Dermis blood vessel endothelial cell (primary cell): ENCODE results near the gene PCDHGA4. TPM values are rescaled to one million over a fixed set of nuclear protein-coding genes. Genes with fewer than 3 reads are reported as not detected.
"Not testable (repeated sequence)": the region's sequence is repeated elsewhere in the genome, so short reads cannot be mapped to it uniquely, and the experiment has no call there.

Source experiments
- DNase-seq: peaks from one replicate; pipeline ENCODE4 v3.0.0; 2010
- total RNA-seq: library from RNA; depleted of rRNA; stranded (reverse); fragments of >200 nt; gene quantifications from 2 replicates; pipeline ENCODE4 v1.2.3, GENCODE V29; 2014

The PCDHGA4 gene
- total RNA-seq, 1 donor from 2014 or later = 2.2 TPM

- peak; percentile 62 for DNase-seq
Observed at GRCh38 chr5:141349917-141350619, 4.8 kb upstream of the PCDHGA4 start, which contains the start of gene PCDHGB1. Gene PCDHGB1, plus strand, starts transcription at chr5:141350099. Its CDS starts 162 bp downstream, at chr5:141350261.

DNA sequence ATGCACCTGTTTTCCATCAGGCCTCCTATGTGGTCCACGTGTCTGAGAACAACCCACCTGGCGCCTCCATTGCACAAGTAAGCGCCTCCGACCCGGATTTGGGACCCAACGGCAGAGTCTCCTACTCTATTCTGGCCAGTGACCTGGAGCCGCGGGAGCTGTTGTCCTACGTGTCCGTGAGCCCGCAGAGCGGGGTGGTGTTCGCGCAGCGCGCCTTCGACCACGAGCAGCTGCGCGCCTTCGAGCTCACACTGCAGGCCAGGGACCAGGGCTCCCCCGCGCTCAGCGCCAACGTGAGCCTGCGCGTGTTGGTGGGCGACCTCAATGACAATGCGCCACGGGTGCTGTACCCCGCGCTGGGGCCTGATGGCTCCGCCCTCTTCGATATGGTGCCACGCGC, 3.2 kb upstream of the PCDHGA4 start:
- no peak for DNase-seq

DNA sequence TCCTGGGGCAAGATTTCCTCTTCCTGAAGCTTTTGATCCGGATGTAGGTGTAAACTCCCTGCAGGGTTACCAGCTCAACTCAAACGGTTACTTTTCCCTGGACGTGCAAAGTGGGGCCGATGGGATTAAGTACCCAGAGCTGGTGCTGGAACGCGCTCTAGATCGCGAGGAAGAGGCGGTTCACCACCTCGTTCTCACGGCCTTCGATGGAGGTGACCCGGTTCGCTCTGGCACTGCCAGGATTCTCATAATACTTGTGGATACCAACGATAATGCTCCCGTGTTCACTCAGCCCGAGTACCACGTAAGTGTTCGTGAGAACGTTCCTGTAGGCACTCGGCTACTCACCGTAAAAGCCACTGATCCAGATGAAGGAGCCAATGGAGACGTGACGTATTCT, 820 bp downstream of the PCDHGA4 start:
- DNase-seq = no peak

- DNase-seq = no peak
Observed at GRCh38 chr5:141356133-141356532, 1.3 kb downstream of the PCDHGA4 start.

DNA sequence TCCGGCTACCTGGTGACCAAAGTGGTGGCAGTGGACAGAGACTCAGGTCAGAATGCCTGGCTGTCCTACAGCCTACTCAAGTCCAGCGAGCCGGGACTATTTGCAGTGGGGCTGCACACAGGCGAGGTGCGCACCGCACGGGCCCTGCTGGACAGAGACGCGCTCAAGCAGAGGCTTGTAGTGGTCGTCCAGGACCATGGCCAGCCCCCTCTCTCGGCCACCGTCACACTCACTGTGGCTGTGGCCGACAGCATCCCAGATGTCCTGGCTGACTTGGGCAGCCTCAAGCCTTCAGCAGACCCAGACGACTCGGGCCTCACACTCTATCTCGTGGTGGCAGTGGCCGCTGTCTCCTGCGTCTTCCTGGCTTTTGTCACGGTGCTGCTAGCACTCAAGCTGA, 2.1 kb downstream of the PCDHGA4 start:
- no peak for DNase-seq

GRCh38 chr5:141359790-141360426, 5.1 kb downstream of the PCDHGA4 start, which contains the start of gene PCDHGB2:
Gene PCDHGB2, plus strand, starts transcription at chr5:141359994. Its CDS starts 142 bp downstream, at chr5:141360136.
- peak; percentile 70 for DNase-seq

- DNase-seq = no peak
Observed at GRCh38 chr5:141360685-141361084, 5.9 kb downstream of the PCDHGA4 start.

GRCh38 chr5:141362719-141363118, 7.9 kb downstream of the PCDHGA4 start:
- no peak for DNase-seq

- peak; percentile 32 for DNase-seq
Observed at GRCh38 chr5:141363952-141364660, 9.3 kb downstream of the PCDHGA4 start, which contains the start of gene PCDHGA5. Gene PCDHGA5, plus strand, starts transcription at chr5:141364162. Its CDS starts 169 bp downstream, at chr5:141364331.

DNA sequence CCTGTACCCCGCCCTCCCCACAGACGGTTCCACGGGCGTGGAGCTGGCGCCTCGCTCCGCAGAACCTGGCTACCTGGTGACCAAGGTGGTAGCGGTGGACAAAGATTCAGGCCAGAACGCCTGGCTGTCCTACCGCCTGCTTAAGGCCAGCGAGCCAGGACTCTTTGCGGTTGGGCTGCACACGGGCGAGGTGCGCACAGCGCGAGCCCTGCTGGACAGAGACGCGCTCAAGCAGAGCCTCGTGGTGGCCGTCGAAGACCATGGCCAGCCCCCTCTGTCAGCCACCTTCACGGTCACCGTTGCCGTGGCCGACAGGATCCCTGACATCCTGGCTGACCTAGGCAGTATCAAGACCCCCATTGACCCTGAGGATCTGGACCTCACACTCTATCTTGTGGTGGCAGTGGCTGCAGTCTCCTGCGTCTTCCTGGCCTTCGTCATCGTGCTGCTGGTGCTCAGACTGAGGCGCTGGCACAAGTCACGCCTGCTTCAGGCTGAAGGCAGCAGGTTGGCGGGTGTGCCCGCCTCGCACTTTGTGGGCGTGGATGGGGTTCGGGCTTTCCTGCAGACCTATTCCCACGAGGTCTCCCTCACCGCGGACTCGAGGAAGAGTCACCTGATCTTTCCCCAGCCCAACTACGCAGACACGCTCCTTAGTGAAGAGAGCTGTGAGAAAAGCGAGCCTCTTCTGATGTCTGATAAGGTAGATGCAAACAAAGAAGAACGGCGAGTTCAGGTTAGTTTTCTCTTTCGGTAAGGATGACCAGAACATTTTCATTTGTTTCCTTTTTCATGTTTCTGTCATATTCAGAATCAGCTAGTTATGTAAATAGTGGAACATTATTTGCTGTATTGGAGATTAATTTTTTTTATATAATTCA, 11.4 kb downstream of the PCDHGA4 start:
- DNase-seq = no peak

DNA sequence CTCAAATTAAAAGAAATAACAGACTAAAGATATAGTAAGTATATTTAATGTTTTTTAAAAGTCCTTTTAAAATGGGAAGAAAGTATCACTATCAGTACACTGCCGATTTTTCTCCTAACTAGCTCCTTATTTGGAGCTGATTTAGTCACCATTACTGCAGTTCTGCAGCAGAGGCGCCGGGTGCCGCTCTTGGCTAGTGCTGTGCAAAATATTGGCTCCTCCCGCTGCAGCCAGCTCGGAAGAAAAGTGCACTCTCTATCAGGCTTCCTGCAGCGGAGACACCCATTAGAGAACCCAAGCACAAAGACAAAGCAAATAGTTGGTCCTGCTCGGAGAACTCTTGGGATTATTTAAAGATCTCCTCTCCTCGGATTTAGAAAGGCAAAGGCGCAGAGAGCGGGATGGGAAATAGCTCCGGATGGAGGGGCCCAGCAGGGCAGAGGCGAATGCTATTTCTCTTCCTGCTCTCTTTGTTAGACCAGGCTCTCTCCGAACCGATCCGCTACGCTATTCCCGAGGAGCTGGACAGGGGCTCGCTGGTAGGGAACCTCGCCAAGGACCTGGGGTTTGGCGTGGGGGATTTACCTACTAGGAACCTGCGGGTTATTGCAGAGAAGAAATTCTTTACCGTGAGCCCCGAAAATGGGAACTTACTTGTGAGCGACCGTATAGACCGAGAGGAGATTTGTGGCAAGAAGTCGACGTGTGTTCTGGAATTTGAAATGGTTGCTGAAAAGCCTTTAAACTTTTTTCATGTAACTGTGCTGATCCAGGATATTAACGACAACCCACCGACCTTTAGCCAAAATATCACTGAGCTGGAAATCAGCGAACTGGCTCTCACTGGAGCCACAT, 15.4 kb downstream of the PCDHGA4 start, which contains the start of gene PCDHGB3:
Gene PCDHGB3 (plus strand): TSS at position 249 of the 855 bp plus-strand sequence. CDS start 153 bp downstream, at position 402.
- peak; percentile 72 for DNase-seq

- no peak for DNase-seq
Observed at GRCh38 chr5:141371572-141372475, 17.0 kb downstream of the PCDHGA4 start.

- peak; percentile 56 for DNase-seq
Observed at GRCh38 chr5:141373673-141374317, 19.0 kb downstream of the PCDHGA4 start, which contains the start of gene PCDHGA6. Gene PCDHGA6, plus strand, starts transcription at chr5:141373891. Its CDS starts 193 bp downstream, at chr5:141374084.

DNA sequence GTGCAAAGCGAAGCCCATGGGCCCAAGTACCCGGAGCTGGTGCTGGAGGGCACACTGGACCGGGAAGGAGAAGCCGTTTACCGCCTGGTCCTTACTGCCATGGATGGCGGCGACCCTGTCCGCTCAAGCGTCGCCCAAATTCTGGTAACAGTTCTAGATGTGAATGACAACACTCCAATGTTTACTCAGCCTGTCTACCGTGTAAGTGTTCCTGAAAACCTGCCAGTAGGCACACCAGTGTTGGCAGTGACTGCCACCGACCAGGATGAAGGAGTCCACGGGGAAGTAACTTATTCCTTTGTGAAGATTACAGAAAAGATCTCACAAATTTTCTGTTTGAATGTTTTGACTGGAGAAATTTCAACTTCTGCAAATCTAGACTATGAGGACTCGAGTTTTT, 19.8 kb downstream of the PCDHGA4 start:
- DNase-seq = no peak

DNA sequence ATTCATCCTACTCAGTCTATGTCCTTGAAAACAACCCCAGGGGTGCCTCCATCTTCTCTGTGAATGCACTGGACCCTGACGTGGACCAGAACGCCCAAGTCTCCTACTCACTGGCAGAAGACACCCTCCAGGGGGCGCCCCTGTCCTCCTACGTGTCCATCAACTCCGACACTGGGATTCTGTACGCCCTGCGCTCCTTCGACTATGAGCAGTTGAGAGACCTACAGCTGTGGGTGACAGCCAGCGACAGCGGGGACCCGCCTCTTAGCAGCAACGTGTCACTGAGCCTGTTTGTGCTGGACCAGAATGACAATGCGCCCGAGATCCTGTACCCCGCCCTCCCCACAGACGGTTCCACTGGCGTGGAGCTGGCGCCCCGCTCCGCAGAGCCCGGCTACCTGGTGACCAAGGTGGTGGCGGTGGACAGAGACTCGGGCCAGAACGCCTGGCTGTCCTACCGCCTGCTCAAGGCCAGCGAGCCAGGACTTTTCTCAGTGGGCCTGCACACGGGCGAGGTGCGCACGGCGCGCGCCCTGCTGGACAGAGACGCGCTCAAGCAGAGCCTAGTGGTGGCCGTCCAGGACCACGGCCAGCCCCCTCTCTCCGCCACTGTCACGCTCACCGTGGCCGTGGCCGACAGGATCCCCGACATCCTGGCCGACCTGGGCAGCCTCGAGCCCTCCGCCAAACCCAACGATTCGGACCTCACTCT, 20.8 kb downstream of the PCDHGA4 start:
- DNase-seq = not testable (repeated sequence)

GRCh38 chr5:141382469-141383294, 27.9 kb downstream of the PCDHGA4 start, which contains the start of gene PCDHGA7:
Gene PCDHGA7, plus strand, starts transcription at chr5:141382742. Its CDS starts 158 bp downstream, at chr5:141382900.
- peak; percentile 53 for DNase-seq

DNA sequence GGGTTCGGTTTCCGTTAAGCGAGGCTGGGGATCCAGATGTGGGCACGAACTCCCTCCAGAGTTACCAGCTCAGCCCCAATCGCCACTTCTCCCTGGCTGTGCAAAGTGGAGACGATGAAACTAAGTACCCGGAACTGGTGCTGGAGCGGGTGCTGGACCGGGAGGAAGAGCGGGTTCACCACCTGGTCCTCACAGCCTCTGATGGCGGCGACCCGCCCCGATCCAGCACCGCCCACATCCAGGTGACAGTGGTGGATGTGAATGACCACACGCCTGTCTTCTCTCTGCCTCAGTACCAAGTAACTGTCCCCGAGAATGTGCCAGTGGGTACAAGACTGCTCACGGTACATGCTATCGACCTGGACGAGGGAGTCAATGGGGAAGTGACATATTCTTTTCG, 28.5 kb downstream of the PCDHGA4 start:
- DNase-seq = no peak
